Prostate gland (tissue), 2 donors: ENCODE results near the gene SF3B3. TPM values are rescaled to one million over a fixed set of nuclear protein-coding genes. Genes with fewer than 3 reads are reported as not detected.

ENCODE experiments used
- DNase-seq: peaks from one replicate; pipeline ENCODE4 v3.0.0-alpha.2; 2019; ENCODE audit warnings: low spot score
- H3K27ac ChIP-seq, 2 donors: fragments of 200-600 bp; sonication (generic); 2 replicates each; pipeline ENCODE4 v1.5.1; 2017 to 2019
- H3K27me3 ChIP-seq: fragments of 200-600 bp; sonication (generic); replicated peaks from 2 replicates; pipeline ENCODE4 v1.5.1; 2019; ENCODE audit not compliant: insufficient read depth
- H3K36me3 ChIP-seq, 2 donors: fragments of 200-600 bp; sonication (generic); 1 replicate in 1 of 2; 2 replicates in 1 of 2; pipeline versions ENCODE4 v1.5.1 to v1.8.1; 2017 to 2019
- H3K4me1 ChIP-seq: fragments of 200-600 bp; sonication (generic); replicated peaks from 2 replicates; pipeline ENCODE4 v1.5.1; 2019
- H3K4me3 ChIP-seq, 2 donors: fragments of 200-600 bp; sonication (generic); 2 replicates each; pipeline ENCODE4 v1.5.1; 2017 to 2019
- H3K9me3 ChIP-seq: fragments of 200-600 bp; sonication (generic); 2 replicates; pipeline ENCODE4 v1.5.1; 2017
- CTCF ChIP-seq, 4 experiments: fragments of 200-600 bp in 2 of 4; fragments of 450-650 bp in 2 of 4; sonication (generic) in 2 of 4; IDR thresholded peaks; 1 replicate in 3 of 4; 2 replicates in 1 of 4; pipeline ENCODE4 v1.5.1; 2016 to 2019; ENCODE audit warnings: antibody characterized with exemption in 4 of 4, mild to moderate bottlenecking in 2 of 4, moderate library complexity in 2 of 4
- POLR2A ChIP-seq: fragments of 450-650 bp; IDR thresholded peaks from one replicate; pipeline ENCODE4 v1.6.1; 2016; ENCODE audit warnings: antibody characterized with exemption, mild to moderate bottlenecking
- POLR2AphosphoS5 ChIP-seq: sonication (generic); formaldehyde crosslinking; IDR thresholded peaks from one replicate; pipeline ENCODE4 v1.6.1; 2017; ENCODE audit warnings: antibody characterized with exemption
- WGBS: methylation state at CpG from one replicate; pipeline ENCODE4 v1.1.5; 2018; 5-methylcytosine and 5-hydroxymethylcytosine counted together
- intact Hi-C: fragments of 100-400 bp; cut with DNase I; formaldehyde crosslinking; loops from one replicate; pipeline ENCODE4 v1.14.2; 2022
- total RNA-seq, 2 donors: library from RNA; depleted of rRNA; stranded (reverse); fragments of >200 nt; gene quantifications; one replicate each; pipeline ENCODE4 v1.1.0, GENCODE V29; 2016

Gene SF3B3
- total RNA-seq, 2 donors from 2014 or later: 98.4 to 138 TPM

GRCh38 chr16:70478169-70478568 lies 45.4 kb upstream of the SF3B3 start:
- intact Hi-C loops: no loop called here
- WGBS: 87% methylated on average over 8 of the region's 8 CpGs
- Histone ChIP-seq H3K27me3 (no peaks in the 10 kb centered on the region), H3K4me1 (no peaks in the 10 kb centered on the region), H3K4me3 (no peak overlapping the region), H3K27ac (no peak overlapping the region), H3K9me3 (no peaks in the 10 kb centered on the region), H3K36me3 (peaks cover 5 to 16% of the 10 kb centered on the region in 2 donors)
- no peak for DNase-seq
- no peak for TF ChIP-seq POLR2AphosphoS5
- TF ChIP-seq POLR2A: no peak
- TF ChIP-seq CTCF (IDR thresholded peaks at IDR 0.05): no peak

- WGBS: 50% methylated on average over 10 of the region's 10 CpGs
- Histone ChIP-seq H3K4me3 (no peak overlapping the region), H3K27me3 (no peaks in the 10 kb centered on the region), H3K4me1 (no peaks in the 10 kb centered on the region), H3K36me3 (peaks cover 2 to 16% of the 10 kb centered on the region in 2 donors), H3K9me3 (no peaks in the 10 kb centered on the region), H3K27ac (no peak overlapping the region)
- no peak for DNase-seq
- intact Hi-C loops: no loop called here
- TF ChIP-seq POLR2AphosphoS5 (no peak), POLR2A (no peak), CTCF (IDR thresholded peaks at IDR 0.05) (no peak)
Measured at GRCh38 chr16:70478912-70479341, 44.7 kb upstream of the SF3B3 start.

GRCh38 chr16:70480127-70481105 lies 43.2 kb upstream of the SF3B3 start:
- no peak for DNase-seq
- Histone ChIP-seq H3K4me3 (no peak overlapping the region), H3K36me3 (peaks cover 2 to 16% of the 10 kb centered on the region in 2 donors), H3K27ac (no peak overlapping the region), H3K27me3 (no peaks in the 10 kb centered on the region), H3K4me1 (no peaks in the 10 kb centered on the region), H3K9me3 (no peaks in the 10 kb centered on the region)
- WGBS: 83% methylated on average over 14 of the region's 17 CpGs
- no peak for TF ChIP-seq POLR2AphosphoS5
- intact Hi-C loops: no loop called here

- Histone ChIP-seq H3K4me1 (no peaks in the 10 kb centered on the region), H3K27me3 (no peaks in the 10 kb centered on the region), H3K27ac (no peak overlapping the region), H3K4me3 (no peak overlapping the region), H3K9me3 (no peaks in the 10 kb centered on the region), H3K36me3 (peaks cover 2 to 16% of the 10 kb centered on the region in 2 donors)
- intact Hi-C loops: no loop called here
- no peak for DNase-seq
- WGBS: 90% methylated on average over 7 of the region's 7 CpGs
- TF ChIP-seq POLR2AphosphoS5 (no peak), POLR2A (no peak), CTCF (IDR thresholded peaks at IDR 0.05) (no peak)
Measured at GRCh38 chr16:70481929-70482536, 41.6 kb upstream of the SF3B3 start.

- Histone ChIP-seq H3K27ac (no peak overlapping the region), H3K4me3 (no peak overlapping the region), H3K36me3 (peaks cover 2 to 16% of the 10 kb centered on the region in 2 donors), H3K4me1 (no peaks in the 10 kb centered on the region), H3K9me3 (no peaks in the 10 kb centered on the region), H3K27me3 (no peaks in the 10 kb centered on the region)
- TF ChIP-seq POLR2A (no peak), CTCF (IDR thresholded peaks at IDR 0.05) (no peak), POLR2AphosphoS5 (no peak)
- intact Hi-C loops: no loop called here
- 81% methylated on average over 5 of the region's 5 CpGs for WGBS
- no peak for DNase-seq
Measured at GRCh38 chr16:70482624-70483023, 41.0 kb upstream of the SF3B3 start.
